GM12872 (cell line): ENCODE data around the gene FGF14.

Experiments used
- TF ChIP-seq, protein P1 (sequence below): IDR thresholded peaks from 3 replicates; pipeline ENCODE4 v1.5.1; 2011; ENCODE audit warnings: low read depth, mild to moderate bottlenecking, low read length, moderate library complexity; ENCODE audit not compliant: insufficient read depth

FGF14 gene

GRCh38 chr13:101711307-101712025, 690.4 kb downstream of the FGF14 start:
- TF ChIP-seq, protein P1, sequence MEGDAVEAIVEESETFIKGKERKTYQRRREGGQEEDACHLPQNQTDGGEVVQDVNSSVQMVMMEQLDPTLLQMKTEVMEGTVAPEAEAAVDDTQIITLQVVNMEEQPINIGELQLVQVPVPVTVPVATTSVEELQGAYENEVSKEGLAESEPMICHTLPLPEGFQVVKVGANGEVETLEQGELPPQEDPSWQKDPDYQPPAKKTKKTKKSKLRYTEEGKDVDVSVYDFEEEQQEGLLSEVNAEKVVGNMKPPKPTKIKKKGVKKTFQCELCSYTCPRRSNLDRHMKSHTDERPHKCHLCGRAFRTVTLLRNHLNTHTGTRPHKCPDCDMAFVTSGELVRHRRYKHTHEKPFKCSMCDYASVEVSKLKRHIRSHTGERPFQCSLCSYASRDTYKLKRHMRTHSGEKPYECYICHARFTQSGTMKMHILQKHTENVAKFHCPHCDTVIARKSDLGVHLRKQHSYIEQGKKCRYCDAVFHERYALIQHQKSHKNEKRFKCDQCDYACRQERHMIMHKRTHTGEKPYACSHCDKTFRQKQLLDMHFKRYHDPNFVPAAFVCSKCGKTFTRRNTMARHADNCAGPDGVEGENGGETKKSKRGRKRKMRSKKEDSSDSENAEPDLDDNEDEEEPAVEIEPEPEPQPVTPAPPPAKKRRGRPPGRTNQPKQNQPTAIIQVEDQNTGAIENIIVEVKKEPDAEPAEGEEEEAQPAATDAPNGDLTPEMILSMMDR: no peak

- TF ChIP-seq, protein P1: no peak
These were observed 691.9 kb downstream of the FGF14 start for GRCh38 chr13:101709952-101710351.

GRCh38 chr13:101708115-101708514, 693.7 kb downstream of the FGF14 start:
- TF ChIP-seq, protein P1: no peak

- TF ChIP-seq, protein P1: no peak
These were observed 694.2 kb downstream of the FGF14 start for GRCh38 chr13:101707659-101708058.

DNA sequence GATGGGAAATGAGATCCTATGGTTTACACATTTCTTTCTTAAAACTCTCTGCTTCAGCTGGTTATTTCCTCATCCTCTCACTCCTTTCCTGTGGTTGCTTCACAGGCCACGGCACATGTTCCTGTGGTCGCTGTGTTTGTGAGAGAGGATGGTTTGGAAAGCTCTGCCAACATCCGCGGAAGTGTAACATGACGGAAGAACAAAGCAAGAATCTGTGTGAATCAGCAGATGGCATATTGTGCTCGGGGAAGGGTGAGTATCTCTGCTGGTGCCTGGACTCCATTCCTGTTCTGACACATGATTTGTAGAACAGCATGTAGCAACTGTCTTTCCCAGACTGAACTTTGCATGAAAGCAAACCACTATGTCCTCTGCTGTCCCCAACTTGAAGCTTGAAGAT, 695.2 kb downstream of the FGF14 start:
- TF ChIP-seq, protein P1: no peak

GRCh38 chr13:101703838-101704237, 698.0 kb downstream of the FGF14 start:
- TF ChIP-seq, protein P1: no peak

DNA sequence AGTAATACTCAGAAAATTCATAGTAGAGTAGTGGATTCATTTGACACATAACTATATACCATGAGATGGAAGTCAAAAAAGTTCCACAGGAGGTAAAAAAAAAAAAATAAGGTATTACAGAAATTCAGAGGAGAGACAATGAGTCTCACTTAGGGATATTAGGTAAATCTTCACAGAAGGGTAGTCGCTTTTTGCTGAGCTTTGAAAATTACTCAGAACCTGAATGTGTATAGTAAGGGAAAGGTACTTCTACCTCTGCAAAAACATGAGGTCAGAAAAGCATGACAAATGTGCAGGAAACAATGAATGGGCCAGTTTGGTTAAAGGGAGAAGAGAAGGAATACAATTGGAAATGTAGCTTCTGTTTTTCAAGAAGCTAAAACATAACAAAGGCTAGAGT, 698.8 kb downstream of the FGF14 start:
- TF ChIP-seq, protein P1: no peak
